ENCODE results near the gene OSBPL8.

GRCh38 chr12:76539727-76540126 lies 19.8 kb downstream of the OSBPL8 start:
- TF ChIP-seq POLR2A (IDR thresholded peaks at IDR 0.05) = no peak
- TF ChIP-seq, protein P1, sequence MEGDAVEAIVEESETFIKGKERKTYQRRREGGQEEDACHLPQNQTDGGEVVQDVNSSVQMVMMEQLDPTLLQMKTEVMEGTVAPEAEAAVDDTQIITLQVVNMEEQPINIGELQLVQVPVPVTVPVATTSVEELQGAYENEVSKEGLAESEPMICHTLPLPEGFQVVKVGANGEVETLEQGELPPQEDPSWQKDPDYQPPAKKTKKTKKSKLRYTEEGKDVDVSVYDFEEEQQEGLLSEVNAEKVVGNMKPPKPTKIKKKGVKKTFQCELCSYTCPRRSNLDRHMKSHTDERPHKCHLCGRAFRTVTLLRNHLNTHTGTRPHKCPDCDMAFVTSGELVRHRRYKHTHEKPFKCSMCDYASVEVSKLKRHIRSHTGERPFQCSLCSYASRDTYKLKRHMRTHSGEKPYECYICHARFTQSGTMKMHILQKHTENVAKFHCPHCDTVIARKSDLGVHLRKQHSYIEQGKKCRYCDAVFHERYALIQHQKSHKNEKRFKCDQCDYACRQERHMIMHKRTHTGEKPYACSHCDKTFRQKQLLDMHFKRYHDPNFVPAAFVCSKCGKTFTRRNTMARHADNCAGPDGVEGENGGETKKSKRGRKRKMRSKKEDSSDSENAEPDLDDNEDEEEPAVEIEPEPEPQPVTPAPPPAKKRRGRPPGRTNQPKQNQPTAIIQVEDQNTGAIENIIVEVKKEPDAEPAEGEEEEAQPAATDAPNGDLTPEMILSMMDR (IDR thresholded peaks at IDR 0.05) = no peak

All from adrenal gland (tissue), 5 donors.